ENCODE data around the gene CHST11.
A peak's percentile ranks its signal among the peaks of the same experiment; 100 is the strongest.

The CHST11 gene

DNA sequence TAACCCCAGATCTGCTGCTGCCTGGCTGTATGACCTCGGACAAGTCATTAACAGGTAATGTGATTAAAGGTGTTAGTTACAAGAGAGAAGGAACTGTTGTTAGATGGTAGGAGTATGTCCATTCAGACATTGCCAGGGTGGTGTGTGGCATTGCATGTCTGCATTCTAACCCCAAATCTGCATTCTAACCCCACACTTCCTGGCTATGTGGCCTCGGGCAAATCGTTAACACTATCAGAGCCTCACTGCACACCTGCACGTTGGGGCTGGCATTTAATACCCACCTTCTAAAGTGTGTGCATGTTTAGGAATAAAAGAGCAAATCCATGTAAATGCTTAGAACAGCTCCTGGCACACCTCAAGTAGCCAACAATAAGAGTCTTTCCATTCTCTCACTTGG lies 46.4 kb downstream of the CHST11 start:
- TF ChIP-seq SPI1 (IDR thresholded peaks at IDR 0.05; ENCODE audit: low read depth, low read length), result no peak
- TF ChIP-seq POU2F2 (IDR thresholded peaks at IDR 0.05; ENCODE audit: low read depth, low read length), result no peak
- no peak for TF ChIP-seq POLR2AphosphoS5 (IDR thresholded peaks at IDR 0.05; ENCODE audit: low read depth, low read length)
- no peak for TF ChIP-seq PAX5 (IDR thresholded peaks at IDR 0.05; ENCODE audit: insufficient read depth, low read length, severe bottlenecking)
- no peak for TF ChIP-seq TAF1 (IDR thresholded peaks at IDR 0.05; ENCODE audit: low read depth, low read length)
- no peak for TF ChIP-seq POLR2A (IDR thresholded peaks at IDR 0.05; ENCODE audit: low read depth, low read length)
- FAIRE-seq, result peak; percentile 61
- DNase-seq (ENCODE audit: insufficient read length, low spot score), result no peak

DNA sequence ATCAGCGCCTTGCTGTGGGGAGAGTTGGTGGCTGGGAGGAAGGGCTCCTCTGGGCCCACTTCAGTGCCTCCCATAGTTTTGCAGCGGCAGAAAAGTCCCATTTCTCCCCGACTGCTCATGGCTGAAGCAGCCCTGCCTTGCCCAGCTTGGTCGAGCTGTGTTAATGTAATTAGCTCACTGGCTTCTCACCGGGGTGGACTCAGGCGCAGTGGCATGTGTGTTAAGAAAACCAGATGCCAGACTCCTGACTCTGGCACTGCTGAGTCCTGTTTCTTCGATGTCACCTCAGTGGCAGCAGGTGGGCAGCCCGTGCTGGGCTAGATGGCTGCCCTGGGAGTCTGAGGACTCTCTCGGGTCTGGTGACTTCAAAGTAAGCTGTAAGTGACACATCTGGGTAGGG lies 47.4 kb downstream of the CHST11 start:
- FAIRE-seq (no peak), DNase-seq (ENCODE audit: insufficient read length, low spot score) (no peak)
- TF ChIP-seq SPI1 (IDR thresholded peaks at IDR 0.05; ENCODE audit: low read depth, low read length) (no peak), PAX5 (IDR thresholded peaks at IDR 0.05; ENCODE audit: insufficient read depth, low read length, severe bottlenecking) (no peak), TAF1 (IDR thresholded peaks at IDR 0.05; ENCODE audit: low read depth, low read length) (no peak), POLR2A (IDR thresholded peaks at IDR 0.05; ENCODE audit: low read depth, low read length) (no peak), POLR2AphosphoS5 (IDR thresholded peaks at IDR 0.05; ENCODE audit: low read depth, low read length) (no peak), POU2F2 (IDR thresholded peaks at IDR 0.05; ENCODE audit: low read depth, low read length) (no peak)

DNA sequence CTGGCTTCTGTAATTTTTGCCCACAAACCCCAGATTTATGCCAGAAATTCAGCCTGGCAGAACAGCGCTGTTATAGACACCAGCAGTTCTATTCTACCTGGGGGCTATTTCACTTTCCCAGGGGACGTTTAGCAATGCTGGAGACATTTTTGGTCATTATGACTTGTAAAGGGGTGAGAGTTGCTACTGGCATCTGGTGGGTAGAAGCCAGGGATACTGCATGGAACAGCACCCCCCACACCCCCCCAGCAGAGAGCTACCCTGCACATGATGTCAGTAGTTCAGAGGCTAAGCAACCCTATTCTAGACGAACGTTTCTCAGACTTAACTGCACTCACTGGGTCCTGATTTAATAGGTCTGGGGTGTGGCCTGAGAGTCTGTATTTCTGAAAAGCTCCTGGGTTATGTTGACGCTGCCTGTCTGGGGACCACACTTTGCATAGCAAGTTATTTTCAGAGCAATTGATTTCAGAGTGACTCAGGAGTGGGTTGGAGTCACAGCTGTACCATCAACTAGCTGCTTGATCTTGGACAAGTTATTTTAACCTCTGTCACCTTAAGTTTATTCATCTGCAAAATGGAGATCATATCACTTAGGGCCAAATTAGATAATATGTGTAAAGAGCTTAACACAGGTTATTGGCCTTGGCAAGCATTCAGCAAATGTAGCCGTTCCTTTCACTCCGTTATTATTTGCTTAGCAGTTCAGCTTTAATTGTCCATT lies 48.5 kb downstream of the CHST11 start:
- TF ChIP-seq POLR2A (IDR thresholded peaks at IDR 0.05; ENCODE audit: low read depth, low read length) (no peak), POU2F2 (IDR thresholded peaks at IDR 0.05; ENCODE audit: low read depth, low read length) (peak; percentile 77; the same call in 1 of the 2 replicates)
- peak; percentile 31 for DNase-seq (ENCODE audit: insufficient read length, low spot score)
- peak; percentile 84 for FAIRE-seq

DNA sequence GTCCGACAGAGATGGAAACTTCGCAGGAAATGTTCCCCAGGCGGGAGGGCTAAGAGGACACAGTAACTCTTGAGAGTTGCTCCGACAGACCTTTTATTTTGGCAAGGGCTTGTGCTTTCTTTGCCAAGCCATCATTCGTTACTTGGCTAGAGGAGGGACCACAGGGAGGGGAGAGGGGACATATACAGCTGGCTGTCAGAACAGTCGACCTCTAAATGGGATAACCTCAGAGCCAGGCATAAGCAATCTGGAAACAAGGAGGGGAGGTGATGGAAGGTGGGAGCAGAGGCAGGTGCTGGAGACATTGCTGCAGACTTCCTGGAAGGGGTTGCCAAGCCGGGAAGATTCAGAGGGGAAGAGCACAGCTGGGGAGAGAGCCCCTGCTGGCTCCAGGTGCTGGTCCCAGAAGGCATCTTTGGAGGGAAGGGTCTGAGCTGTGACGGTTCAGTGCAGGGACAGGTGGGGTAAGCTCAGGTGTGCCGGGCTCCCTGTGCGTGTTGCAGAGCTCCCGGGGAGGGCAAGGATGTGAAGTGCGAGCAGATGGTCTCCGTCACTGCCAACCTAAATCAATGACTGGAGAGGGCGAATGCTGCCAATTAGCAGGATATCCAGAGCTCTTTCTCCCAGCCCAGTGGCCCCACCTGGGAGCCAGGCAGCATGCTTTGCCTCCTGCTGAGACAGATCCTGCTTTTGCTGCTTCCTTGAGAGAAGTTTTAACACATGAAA lies 50.1 kb downstream of the CHST11 start:
- TF ChIP-seq POLR2A (IDR thresholded peaks at IDR 0.05; ENCODE audit: low read depth, low read length), result no peak
- TF ChIP-seq POU2F2 (IDR thresholded peaks at IDR 0.05; ENCODE audit: low read depth, low read length), result no peak
- no peak for TF ChIP-seq SPI1 (IDR thresholded peaks at IDR 0.05; ENCODE audit: low read depth, low read length)
- TF ChIP-seq PAX5 (IDR thresholded peaks at IDR 0.05; ENCODE audit: insufficient read depth, low read length, severe bottlenecking), result no peak
- no peak for TF ChIP-seq TAF1 (IDR thresholded peaks at IDR 0.05; ENCODE audit: low read depth, low read length)
- TF ChIP-seq POLR2AphosphoS5 (IDR thresholded peaks at IDR 0.05; ENCODE audit: low read depth, low read length), result no peak
- DNase-seq (ENCODE audit: insufficient read length, low spot score), result no peak
- no peak for FAIRE-seq

DNA sequence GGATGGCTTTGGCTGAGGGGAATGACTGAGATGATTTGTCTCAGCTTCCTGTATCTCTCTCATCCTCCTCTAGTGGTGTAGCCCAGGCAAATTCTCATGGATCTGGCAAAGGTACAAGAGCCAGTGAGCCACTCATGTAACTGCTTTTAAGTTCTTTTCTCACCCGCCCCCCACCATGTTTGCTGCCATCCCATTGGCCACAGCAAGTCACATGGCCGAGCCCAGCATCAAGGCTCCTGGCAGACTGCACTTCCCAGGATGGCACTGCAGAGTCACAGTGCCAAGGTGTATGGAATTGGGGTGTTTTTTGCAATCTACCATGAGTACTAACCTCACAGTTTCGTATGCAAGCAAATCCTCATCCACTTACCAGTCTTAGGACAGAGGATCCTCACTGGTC lies 50.9 kb downstream of the CHST11 start:
- DNase-seq (ENCODE audit: insufficient read length, low spot score), result no peak
- TF ChIP-seq POU2F2 (IDR thresholded peaks at IDR 0.05; ENCODE audit: low read depth, low read length) (no peak), POLR2AphosphoS5 (IDR thresholded peaks at IDR 0.05; ENCODE audit: low read depth, low read length) (no peak)

DNA sequence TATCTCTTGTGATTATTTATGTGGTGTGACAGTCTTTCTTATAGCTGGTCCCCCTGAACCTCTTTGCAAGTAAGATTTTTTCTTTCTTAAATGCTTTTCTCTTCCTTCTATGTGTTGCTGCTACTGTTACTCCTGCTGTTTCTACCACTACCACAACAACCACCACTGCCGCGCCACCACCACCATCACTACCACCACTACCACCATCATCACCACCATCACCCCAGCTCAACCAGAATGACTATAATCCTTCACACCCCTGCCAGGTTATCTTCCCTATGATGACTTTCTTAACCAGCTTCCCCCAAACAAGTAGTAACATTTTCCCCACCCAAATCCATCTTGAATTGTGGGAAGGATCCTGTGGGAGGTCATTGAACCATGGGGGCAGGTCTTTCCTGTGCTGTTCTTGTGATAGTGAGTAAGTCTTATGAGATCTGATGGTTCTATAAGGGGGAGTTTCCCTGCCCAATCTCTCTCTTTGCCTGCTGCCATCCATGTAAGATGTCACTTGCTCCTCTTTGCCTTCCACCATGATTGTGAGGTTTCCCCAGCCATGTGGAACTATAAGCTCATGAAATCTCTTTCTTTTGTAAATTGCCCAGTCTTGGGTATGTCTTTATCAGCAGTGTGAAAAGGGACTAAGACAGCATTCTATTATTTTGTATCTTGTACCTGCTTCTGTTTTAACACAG lies 52.2 kb downstream of the CHST11 start:
- DNase-seq (ENCODE audit: insufficient read length, low spot score), result no peak
- no peak for FAIRE-seq
- TF ChIP-seq POU2F2 (IDR thresholded peaks at IDR 0.05; ENCODE audit: low read depth, low read length) (no peak), PAX5 (IDR thresholded peaks at IDR 0.05; ENCODE audit: insufficient read depth, low read length, severe bottlenecking) (no peak), TAF1 (IDR thresholded peaks at IDR 0.05; ENCODE audit: low read depth, low read length) (no peak), POLR2A (IDR thresholded peaks at IDR 0.05; ENCODE audit: low read depth, low read length) (no peak), POLR2AphosphoS5 (IDR thresholded peaks at IDR 0.05; ENCODE audit: low read depth, low read length) (no peak), SPI1 (IDR thresholded peaks at IDR 0.05; ENCODE audit: low read depth, low read length) (no peak)

More for the DNA sequence above, 50.9 kb downstream of the CHST11 start:
- FAIRE-seq, result no peak

DNA sequence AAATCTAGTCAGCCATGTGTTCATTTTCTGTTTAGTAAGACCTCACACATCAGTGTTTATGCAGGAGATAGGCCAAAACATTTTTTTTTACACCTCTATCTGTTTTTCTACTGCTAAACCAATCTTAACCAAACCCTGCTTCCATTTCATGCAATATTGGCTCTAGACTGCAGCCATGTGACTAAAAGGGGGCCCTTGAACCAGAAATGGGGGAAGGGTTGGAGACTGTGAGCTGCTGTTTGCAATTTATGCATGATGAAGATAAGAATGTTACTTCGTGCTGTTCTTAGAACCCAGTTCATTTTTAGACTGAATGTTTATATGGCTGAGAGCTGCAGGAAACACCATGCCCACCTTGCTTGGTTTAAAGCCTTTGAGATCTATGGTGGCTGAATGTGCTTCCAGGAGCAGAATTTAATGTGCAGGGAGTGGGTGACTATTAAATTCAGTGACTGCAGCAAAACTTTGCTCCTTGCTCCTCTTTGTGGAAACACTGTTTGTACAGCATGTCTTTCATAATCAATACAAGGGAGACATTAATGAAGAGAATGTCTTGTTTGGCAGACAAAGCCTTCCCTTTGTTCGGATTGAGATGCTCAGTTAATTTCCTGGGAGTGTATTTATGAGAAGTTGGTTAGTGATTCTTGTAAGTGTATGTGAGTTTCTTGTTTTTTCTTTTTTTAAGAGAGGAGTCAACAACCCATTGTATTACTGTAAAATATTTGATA lies 53.6 kb downstream of the CHST11 start:
- DNase-seq (ENCODE audit: insufficient read length, low spot score) (no peak), FAIRE-seq (peak; percentile 52)
- TF ChIP-seq PAX5 (IDR thresholded peaks at IDR 0.05; ENCODE audit: insufficient read depth, low read length, severe bottlenecking) (no peak), POU2F2 (IDR thresholded peaks at IDR 0.05; ENCODE audit: low read depth, low read length) (no peak), TAF1 (IDR thresholded peaks at IDR 0.05; ENCODE audit: low read depth, low read length) (no peak), SPI1 (IDR thresholded peaks at IDR 0.05; ENCODE audit: low read depth, low read length) (no peak), POLR2A (IDR thresholded peaks at IDR 0.05; ENCODE audit: low read depth, low read length) (no peak), POLR2AphosphoS5 (IDR thresholded peaks at IDR 0.05; ENCODE audit: low read depth, low read length) (no peak)

DNA sequence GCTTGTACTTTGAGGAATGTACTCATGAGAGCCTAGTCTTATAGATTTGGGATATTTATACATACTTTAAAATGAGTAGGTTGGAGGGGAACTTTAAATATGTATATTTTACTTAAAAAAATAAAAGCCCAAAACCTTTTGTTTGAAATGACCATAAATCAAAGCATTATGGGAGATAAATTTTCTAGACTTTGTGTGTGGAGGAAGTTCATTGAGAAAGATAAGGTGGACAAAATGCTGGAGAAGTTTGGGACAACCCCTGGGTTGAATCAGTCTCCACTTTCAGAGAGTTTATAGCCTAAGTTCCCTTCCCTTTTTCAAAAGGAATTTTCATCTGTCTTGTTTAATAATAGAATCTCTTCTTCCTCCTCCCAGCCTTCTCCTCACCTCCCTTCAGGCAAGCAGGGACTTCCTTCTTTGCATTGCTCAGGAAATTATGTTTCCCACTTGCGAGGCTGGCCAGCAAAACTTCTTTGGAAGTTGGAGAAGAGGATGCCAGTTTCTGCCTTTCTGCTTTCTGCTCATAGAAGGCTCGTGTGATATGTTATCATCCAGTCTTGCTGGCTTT lies 54.2 kb downstream of the CHST11 start:
- TF ChIP-seq SPI1 (IDR thresholded peaks at IDR 0.05; ENCODE audit: low read depth, low read length) (0 out of 2 replicates have a peak, but pooled peaks have one; percentile 9), TAF1 (IDR thresholded peaks at IDR 0.05; ENCODE audit: low read depth, low read length) (no peak)
- peak; percentile 45 for FAIRE-seq

DNA sequence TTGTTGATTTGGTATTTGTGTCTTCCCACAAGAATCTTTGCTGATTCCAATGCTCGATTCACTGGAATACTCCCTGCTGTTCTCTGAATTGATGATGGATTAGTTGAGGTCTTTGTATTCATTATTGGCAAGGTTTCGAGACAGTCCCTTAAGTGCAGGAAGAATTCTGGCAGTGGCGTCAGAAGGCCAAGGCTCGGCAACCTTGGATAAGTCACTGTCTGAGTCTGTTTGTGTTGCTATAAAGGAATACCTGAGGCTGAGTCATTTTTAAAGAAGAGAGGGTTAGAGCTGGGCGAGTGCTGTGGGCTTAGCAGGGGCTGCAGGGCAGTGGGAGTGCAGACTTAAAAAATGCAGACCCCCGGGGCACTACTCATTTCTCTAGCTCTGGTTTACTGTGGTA lies 56.9 kb downstream of the CHST11 start:
- no peak for DNase-seq (ENCODE audit: insufficient read length, low spot score)
- TF ChIP-seq TAF1 (IDR thresholded peaks at IDR 0.05; ENCODE audit: low read depth, low read length) (no peak), PAX5 (IDR thresholded peaks at IDR 0.05; ENCODE audit: insufficient read depth, low read length, severe bottlenecking) (no peak), POLR2AphosphoS5 (IDR thresholded peaks at IDR 0.05; ENCODE audit: low read depth, low read length) (no peak), POLR2A (IDR thresholded peaks at IDR 0.05; ENCODE audit: low read depth, low read length) (no peak), POU2F2 (IDR thresholded peaks at IDR 0.05; ENCODE audit: low read depth, low read length) (no peak), SPI1 (IDR thresholded peaks at IDR 0.05; ENCODE audit: low read depth, low read length) (no peak)
- no peak for FAIRE-seq

More for the DNA sequence above, 54.2 kb downstream of the CHST11 start:
- no peak for DNase-seq (ENCODE audit: insufficient read length, low spot score)
